VCaP (cell line): ENCODE data around the gene PCSK5.
A peak's percentile ranks its signal among the peaks of the same experiment; 100 is the strongest.
"Not testable (repeated sequence)": the region's sequence is repeated elsewhere in the genome, so short reads cannot be mapped to it uniquely, and the experiment has no call there.

Experiments used
- H3K27ac ChIP-seq: fragments of 450-650 bp; 2 replicates; pipeline ENCODE4 v1.5.1; 2017
- TF ChIP-seq, protein P1 (sequence below): fragments of 450-650 bp; conservative IDR thresholded peaks from 2 replicates; pipeline ENCODE4 v1.5.1; 2017; ENCODE audit warnings: mild to moderate bottlenecking, moderate library complexity

PCSK5 gene

DNA sequence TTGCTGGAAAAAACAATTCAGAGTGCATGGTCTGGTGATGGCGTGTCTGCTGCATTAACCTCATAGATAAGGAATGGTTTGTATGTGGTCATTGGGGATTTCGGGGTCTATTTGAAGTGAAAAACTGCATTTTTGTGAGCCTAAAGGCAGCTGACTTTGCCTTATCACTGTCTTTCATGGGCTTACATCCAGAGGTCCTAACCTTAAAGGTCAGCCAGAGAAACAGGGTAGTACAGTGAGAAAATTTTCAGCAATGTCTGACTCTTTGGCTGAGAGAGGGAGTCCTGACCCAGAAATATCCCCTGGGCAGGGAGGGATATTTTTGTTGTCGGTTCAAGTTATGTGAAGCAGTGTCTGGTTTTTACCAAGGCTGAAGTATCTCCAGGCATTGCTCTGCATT is 5.7 kb downstream of the PCSK5 start:
- no peak overlapping the region for H3K27ac ChIP-seq
- TF ChIP-seq, protein P1, sequence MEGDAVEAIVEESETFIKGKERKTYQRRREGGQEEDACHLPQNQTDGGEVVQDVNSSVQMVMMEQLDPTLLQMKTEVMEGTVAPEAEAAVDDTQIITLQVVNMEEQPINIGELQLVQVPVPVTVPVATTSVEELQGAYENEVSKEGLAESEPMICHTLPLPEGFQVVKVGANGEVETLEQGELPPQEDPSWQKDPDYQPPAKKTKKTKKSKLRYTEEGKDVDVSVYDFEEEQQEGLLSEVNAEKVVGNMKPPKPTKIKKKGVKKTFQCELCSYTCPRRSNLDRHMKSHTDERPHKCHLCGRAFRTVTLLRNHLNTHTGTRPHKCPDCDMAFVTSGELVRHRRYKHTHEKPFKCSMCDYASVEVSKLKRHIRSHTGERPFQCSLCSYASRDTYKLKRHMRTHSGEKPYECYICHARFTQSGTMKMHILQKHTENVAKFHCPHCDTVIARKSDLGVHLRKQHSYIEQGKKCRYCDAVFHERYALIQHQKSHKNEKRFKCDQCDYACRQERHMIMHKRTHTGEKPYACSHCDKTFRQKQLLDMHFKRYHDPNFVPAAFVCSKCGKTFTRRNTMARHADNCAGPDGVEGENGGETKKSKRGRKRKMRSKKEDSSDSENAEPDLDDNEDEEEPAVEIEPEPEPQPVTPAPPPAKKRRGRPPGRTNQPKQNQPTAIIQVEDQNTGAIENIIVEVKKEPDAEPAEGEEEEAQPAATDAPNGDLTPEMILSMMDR = no peak

DNA sequence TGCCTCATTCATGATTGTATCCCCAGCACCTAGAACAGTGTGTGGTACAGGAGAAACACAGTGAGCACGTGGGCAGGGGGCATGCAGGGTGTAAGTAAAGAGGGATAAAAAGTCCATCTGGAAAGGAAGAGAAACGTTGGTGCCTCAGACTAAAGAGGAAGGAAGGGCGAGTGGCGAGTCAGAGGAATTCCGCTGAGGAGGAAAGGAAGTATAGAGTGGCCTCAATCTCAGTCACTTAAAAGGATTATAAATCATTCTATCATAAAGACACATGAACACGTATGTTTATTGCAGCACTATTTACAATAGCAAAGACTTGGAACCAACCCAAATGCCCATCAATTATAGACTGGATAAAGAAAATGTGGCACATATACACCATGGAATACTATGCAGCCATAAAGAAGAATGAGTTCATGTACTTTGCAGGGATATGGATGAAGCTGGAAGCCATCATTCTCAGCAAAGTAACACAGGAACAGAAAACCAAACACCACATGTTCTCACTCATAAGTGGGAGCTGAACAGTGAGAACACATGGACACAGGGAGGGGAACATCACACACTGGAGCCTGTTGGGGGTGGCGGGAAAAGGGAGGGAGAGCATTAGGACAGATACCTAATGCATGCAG is 10.5 kb downstream of the PCSK5 start:
- H3K27ac ChIP-seq = not testable (repeated sequence)

DNA sequence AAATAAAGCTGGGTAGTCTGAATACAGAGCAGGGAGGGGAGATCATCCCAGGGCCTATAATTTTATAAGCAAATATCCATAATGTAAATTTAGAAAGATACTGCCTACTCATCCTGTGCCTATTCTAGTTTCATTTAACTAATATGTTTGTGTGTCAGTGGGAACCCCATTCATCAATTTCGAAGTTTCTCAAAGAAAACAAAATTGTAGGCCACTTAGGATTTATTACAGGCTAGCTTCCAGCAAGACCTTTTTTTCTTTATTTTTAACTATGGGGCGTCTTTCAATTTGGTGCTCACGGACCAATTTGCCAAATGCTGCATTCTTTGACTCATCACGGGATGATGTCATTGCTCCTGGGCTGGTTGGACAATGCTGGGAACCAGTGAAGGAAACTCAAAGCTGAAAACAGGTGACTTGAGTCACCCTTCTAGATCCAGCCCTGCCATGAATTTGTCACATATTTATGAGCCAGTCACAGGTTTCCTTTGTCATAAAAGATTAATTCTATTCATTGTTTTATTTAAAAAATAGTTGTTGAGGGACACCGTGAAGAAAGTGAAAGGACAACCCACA is 13.4 kb downstream of the PCSK5 start:
- H3K27ac ChIP-seq = no peak overlapping the region
- TF ChIP-seq, protein P1 = no peak

DNA sequence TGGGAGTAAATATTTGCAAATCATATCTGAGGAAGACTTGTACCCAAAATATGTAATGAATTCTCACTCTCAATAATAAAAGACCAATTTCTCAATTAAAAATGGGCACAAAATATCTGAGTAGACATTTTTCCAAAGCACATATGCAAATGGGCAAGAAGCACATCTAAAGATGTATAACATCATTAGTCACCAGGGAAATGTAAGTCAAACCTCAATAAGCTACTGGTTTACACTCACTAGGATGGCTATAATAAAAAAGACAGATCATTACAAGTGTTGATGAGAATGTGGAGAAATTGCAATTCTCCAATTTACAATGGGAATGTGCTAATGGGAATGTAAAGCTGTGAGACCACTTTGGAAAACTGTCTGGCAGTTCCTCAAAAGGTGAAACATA is 13.9 kb downstream of the PCSK5 start:
- TF ChIP-seq, protein P1 = no peak

DNA sequence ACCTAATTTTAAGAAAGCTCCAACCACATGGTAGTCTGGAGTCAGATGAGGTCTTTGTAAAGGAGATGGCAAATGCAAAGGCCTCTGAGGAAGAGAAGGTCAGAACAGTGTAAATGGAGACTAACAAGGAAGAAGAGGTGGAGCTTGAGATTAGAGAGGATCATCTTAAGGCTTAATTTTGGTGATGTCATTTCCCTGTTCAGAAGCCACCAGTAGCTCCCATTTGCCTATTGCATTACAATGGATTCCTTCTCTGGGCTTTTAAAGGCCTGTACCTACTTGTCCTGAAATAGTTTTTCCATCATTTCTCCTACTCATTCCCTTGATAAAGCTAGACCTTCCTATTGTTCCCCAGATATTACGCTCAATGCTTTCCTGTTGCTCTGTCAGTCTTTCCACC is 16.1 kb downstream of the PCSK5 start:
- TF ChIP-seq, protein P1 = no peak
- H3K27ac ChIP-seq = no peak overlapping the region

More for the DNA sequence above, 13.9 kb downstream of the PCSK5 start:
- no peak overlapping the region for H3K27ac ChIP-seq

DNA sequence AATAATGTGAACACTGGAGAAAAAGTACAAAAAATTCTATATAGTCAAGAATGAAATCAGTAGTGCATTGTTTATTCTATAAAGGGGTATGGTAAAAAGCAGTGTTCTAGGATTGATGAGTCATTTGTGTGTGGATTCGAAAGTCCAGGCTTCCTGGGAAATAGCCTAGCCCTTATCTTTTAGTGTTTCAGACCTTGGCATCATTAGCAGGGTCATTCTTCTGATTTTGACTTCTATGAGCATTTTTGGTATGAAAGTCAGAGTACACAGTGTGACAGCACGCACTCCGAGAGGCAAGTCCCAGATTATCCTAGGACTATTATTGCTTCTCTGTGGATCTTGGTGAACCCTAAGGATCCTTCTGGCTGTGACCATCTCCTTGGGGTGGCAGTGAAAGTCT is 16.9 kb downstream of the PCSK5 start:
- TF ChIP-seq, protein P1 = no peak

DNA sequence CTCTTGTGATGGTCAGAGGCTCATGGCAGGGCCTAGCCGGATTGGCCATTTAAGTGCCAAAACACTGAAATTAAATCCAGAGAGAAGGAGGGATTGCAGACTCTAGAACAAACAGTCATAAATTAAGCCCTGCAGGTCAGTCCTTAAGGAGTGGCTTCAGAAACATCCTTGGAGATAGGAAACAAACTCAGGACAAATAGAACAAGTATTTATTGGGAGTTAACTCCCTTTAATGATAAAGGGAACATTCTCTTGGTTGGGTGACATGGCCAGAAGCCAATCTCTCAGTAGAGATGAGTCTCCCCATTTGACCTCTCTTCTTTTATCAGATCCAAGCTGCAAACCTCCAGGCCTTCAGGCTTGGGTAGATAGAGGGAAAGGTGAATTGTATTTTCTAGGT is 17.4 kb downstream of the PCSK5 start:
- TF ChIP-seq, protein P1 = no peak
- H3K27ac ChIP-seq = peak overlapping the region; percentile 25

More for the DNA sequence above, 16.9 kb downstream of the PCSK5 start:
- H3K27ac ChIP-seq = peak overlapping the region; percentile 25; the same call in 1 of the 2 replicates

DNA sequence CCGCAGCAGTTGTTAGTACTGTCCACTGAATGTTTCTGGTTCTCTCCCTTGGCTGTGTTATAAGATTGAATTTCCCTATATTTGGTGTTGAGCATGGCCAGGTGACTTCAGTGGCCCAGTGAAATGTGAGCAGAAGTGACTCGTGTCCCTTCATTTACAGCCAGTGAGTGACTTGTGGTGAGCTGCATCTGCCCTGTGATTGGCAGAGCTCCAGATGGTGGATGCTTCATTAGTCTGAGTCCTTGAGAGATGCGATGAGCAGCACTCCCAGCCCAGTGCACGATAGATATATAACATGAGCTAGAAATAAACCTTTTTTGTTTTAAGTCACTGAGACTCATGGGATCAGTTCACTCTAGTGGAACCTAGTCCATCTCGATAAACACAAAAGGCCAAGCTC is 19.3 kb downstream of the PCSK5 start:
- TF ChIP-seq, protein P1 = no peak
- H3K27ac ChIP-seq = no peak overlapping the region
